ENCODE data around the gene SMG7.

The SMG7 gene

DNA sequence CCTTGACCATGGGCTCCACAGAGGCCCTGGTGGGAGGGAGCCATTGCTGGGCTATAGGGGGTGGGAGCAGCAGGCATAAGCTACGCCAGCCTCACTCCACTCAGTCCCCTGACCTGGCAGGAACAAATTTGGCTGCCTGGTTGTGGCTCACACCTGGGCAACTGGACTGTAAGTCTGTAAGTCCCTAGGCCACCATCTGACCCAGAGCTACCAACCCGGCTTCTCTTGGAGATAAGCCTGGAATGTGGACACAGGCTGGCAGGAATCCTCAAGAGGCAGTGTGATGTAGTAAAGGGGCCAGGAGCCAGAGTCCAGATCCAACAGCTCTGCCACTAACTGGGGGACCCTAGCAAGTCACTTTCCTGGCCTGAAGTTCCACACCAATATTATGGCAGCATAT lies 106.6 kb downstream of the SMG7 start:
- no peak for TF ChIP-seq Cebpa-rat (IDR thresholded peaks at IDR 0.05)
- peak overlapping the region; percentile 10 to 82 (median 51); a peak in 20 of 22 replicates for H3K9ac ChIP-seq
- peak overlapping the region in 1 of 10 experiments; percentile 20; a peak in 1 of 20 replicates for H3K4me3 ChIP-seq
- H3K27me3 ChIP-seq: no peaks in the 10 kb centered on the region
- peak overlapping the region; percentile 73 to 97 (median 91) for H3K4me2 ChIP-seq
- peak overlapping the region; percentile 26 to 96 (median 91); a peak in 20 of 22 replicates for H3K27ac ChIP-seq
- peaks cover 0 to 82% (median 35%) of the 10 kb centered on the region in 11 experiments; a peak in 15 of 22 replicates for H3K36me3 ChIP-seq
- peaks cover 0 to 48% (median 0%) of the 10 kb centered on the region in 11 experiments; a peak in 5 of 22 replicates for H4K20me1 ChIP-seq
- no peaks in the 10 kb centered on the region for H3K9me3 ChIP-seq (replicated peaks in 1 of 11)
- peaks cover 80 to 100% (median 90%) of the 10 kb centered on the region in 10 experiments for H3K4me1 ChIP-seq

DNA sequence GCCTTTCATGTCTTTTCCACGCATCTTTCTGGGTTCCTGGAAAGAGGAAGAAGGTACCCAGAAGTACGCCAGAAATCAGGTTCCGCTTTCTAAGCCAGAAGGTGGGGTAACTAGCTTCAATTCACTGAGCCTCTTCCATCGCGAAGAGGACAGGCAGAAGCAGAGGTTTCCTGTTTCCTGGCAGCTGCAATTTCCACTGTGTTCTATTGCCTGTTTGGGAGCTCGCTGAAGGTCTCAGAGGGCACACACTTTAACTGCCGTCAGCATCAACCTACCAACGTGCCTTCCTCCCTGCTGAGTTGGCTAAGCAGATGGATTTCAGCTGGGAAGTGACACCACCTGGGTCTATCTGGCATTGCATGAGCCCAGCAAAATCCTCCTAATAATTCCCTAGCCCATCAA lies 108.0 kb downstream of the SMG7 start:
- peak in 10 of 11 experiments; percentile 5 to 98 (median 74); a peak in 14 of 22 replicates for TF ChIP-seq Cebpa-rat (IDR thresholded peaks at IDR 0.05)
- Histone ChIP-seq H3K9ac (peak overlapping the region; percentile 69 to 82 (median 76); a peak in 21 of 22 replicates), H3K4me3 (peak overlapping the region in 3 of 10 experiments; percentile 4 to 42 (median 21); a peak in 2 of 20 replicates), H3K4me2 (peak overlapping the region; percentile 80 to 100 (median 94)), H3K27ac (peak overlapping the region; percentile 80 to 96 (median 91)), H4K20me1 (peaks cover 0 to 34% (median 0%) of the 10 kb centered on the region in 11 experiments; a peak in 5 of 22 replicates), H3K27me3 (no peaks in the 10 kb centered on the region), H3K9me3 (replicated peaks in 1 of 11) (no peaks in the 10 kb centered on the region), H3K36me3 (peaks cover 0 to 82% (median 24%) of the 10 kb centered on the region in 11 experiments; a peak in 15 of 22 replicates), H3K4me1 (peaks cover 93 to 100% (median 97%) of the 10 kb centered on the region in 10 experiments)

DNA sequence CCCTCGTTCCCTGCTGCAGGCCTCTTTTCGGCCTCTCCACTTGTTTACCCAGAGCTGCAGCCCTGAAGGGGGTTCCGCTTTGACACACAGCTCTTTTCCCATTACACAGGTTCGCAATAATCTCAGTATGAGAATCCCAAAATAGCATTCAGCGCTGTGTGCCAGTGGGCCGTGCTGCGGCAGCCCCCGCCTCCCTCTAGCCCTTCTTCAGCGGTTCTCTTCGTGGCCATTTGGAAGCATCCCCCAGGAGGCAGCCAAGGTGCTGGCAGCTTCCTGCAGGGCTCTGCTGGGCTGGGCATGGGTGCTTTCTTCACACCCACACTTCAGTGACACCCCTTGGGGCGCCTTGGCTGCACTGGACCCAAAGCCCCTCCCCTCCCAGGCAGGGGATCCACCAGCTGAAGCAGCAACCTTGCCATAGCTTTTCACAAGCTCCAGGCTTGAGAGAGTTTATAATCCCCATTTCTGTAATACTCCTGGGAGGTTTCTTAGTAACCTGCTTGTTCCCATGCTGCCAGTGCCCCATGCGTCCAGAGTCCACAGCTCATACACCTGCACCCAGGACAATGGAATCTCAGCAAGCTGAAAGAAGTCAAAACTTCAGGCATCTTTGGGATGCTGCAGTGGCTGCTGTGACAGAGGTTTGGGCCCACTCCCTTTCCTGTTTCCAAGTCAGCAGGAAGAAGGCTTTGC lies 109.9 kb downstream of the SMG7 start:
- peaks cover 0 to 82% (median 24%) of the 10 kb centered on the region in 11 experiments; a peak in 15 of 22 replicates for H3K36me3 ChIP-seq
- peak overlapping the region; percentile 69 to 82 (median 76) for H3K9ac ChIP-seq
- peaks cover 0 to 23% (median 0%) of the 10 kb centered on the region in 11 experiments; a peak in 4 of 22 replicates for H4K20me1 ChIP-seq
- peak overlapping the region; percentile 66 to 100 (median 90) for H3K4me2 ChIP-seq
- H3K27ac ChIP-seq: peak overlapping the region; percentile 80 to 96 (median 91)
- no peak for TF ChIP-seq Cebpa-rat (IDR thresholded peaks at IDR 0.05)
- no peaks in the 10 kb centered on the region for H3K27me3 ChIP-seq
- H3K4me3 ChIP-seq: peak overlapping the region in 7 of 10 experiments; percentile 4 to 42 (median 23); a peak in 7 of 20 replicates
- H3K4me1 ChIP-seq: peaks cover 74 to 100% (median 93%) of the 10 kb centered on the region in 10 experiments
- peaks cover 0 to 7% (median 0%) of the 10 kb centered on the region in 11 experiments; a peak in 1 of 22 replicates for H3K9me3 ChIP-seq (replicated peaks in 1 of 11)

DNA sequence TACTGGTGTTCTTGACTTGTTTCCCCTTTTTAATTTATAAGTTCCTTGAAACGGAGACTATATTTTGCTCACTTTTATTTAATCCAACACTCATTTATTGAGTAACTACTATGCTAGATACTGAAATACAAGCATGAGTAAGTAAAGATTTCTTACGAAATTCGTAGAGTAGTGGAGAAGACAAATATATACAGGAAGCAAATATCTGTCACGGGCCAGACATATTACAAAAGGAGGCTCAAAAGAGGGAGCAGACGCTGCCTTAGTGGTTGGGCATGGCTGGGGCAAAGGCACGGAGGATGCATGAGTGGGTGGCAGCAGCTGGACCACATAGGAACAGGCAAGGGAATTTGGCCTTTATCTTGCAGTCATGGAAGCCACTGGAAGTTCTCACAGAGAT lies 111.2 kb downstream of the SMG7 start:
- Histone ChIP-seq H4K20me1 (peaks cover 0 to 11% (median 0%) of the 10 kb centered on the region in 11 experiments; a peak in 3 of 22 replicates), H3K9ac (peak overlapping the region; percentile 69 to 82 (median 76); a peak in 20 of 22 replicates), H3K27me3 (no peaks in the 10 kb centered on the region), H3K4me2 (peak overlapping the region; percentile 66 to 100 (median 90)), H3K27ac (peak overlapping the region; percentile 80 to 96 (median 91); a peak in 21 of 22 replicates), H3K9me3 (replicated peaks in 1 of 11) (peaks cover 0 to 7% (median 0%) of the 10 kb centered on the region in 11 experiments; a peak in 1 of 22 replicates), H3K4me3 (peak overlapping the region in 7 of 10 experiments; percentile 6 to 45 (median 17); a peak in 8 of 20 replicates), H3K36me3 (peaks cover 0 to 73% (median 23%) of the 10 kb centered on the region in 11 experiments; a peak in 15 of 22 replicates), H3K4me1 (peaks cover 61 to 98% (median 89%) of the 10 kb centered on the region in 10 experiments)
- TF ChIP-seq Cebpa-rat (IDR thresholded peaks at IDR 0.05): peak in 3 of 11 experiments; percentile 20 to 70 (median 31); a peak in 3 of 22 replicates

DNA sequence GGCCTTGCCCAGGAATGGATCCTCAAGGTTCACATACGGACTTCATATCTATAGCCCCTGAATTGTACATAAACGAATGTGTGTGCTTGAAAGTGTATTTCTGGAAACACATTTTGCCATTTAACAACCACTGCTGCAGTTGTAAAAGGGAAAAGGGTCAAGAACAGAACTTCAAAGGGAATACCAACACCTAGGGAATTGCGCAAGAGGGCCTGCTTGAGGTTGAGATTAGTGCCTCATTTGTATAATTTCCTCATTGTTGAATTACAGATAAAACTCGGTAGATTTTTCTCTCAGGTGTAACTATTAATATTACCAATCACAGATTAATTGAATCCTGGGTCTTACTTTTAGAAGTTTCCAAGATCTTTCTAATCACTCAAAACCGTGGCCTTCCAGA lies 111.8 kb downstream of the SMG7 start:
- H3K27ac ChIP-seq: peak overlapping the region; percentile 80 to 96 (median 91); a peak in 21 of 22 replicates
- peak overlapping the region in 7 of 10 experiments; percentile 6 to 45 (median 17); a peak in 8 of 20 replicates for H3K4me3 ChIP-seq
- H3K4me1 ChIP-seq: peaks cover 61 to 98% (median 84%) of the 10 kb centered on the region in 10 experiments
- peaks cover 0 to 4% (median 0%) of the 10 kb centered on the region in 11 experiments; a peak in 3 of 22 replicates for H4K20me1 ChIP-seq
- peaks cover 0 to 9% (median 0%) of the 10 kb centered on the region in 11 experiments; a peak in 5 of 22 replicates for H3K9me3 ChIP-seq (replicated peaks in 1 of 11)
- peaks cover 0 to 66% (median 23%) of the 10 kb centered on the region in 11 experiments; a peak in 15 of 22 replicates for H3K36me3 ChIP-seq
- peak overlapping the region; percentile 66 to 100 (median 90) for H3K4me2 ChIP-seq
- peak overlapping the region; percentile 39 to 82 (median 71); a peak in 19 of 22 replicates for H3K9ac ChIP-seq
- TF ChIP-seq Cebpa-rat (IDR thresholded peaks at IDR 0.05): peak in 8 of 11 experiments; percentile 28 to 82 (median 73); a peak in 10 of 22 replicates
- no peaks in the 10 kb centered on the region for H3K27me3 ChIP-seq

DNA sequence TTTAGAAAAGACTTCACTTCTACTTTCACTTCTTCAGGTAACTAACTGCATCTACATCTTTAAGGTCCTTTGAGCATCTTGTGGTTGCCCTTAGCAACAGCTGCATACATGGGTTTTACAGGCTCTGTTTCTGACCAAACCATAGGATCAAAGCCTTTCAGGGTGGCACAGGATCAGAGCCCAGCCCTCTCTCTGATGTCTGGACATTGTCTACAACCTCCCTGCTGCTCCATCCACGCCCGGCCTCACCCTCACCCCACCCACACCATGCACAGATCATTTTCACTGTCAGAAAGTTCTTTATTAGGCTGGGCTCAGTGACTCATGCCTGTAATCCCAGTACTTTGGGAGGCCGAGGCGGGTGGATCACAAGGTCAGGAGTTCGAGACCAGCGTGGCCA lies 112.7 kb downstream of the SMG7 start:
- peaks cover 61 to 98% (median 76%) of the 10 kb centered on the region in 10 experiments for H3K4me1 ChIP-seq
- H3K4me3 ChIP-seq: peak overlapping the region in 3 of 10 experiments; percentile 9 to 45 (median 21); a peak in 2 of 20 replicates
- TF ChIP-seq Cebpa-rat (IDR thresholded peaks at IDR 0.05): no peak
- peak overlapping the region in 2 of 11 experiments; percentile 16 to 67; a peak in 4 of 22 replicates for H3K9ac ChIP-seq
- H3K27me3 ChIP-seq: no peaks in the 10 kb centered on the region
- peaks cover 0 to 65% (median 23%) of the 10 kb centered on the region in 11 experiments; a peak in 15 of 22 replicates for H3K36me3 ChIP-seq
- H3K27ac ChIP-seq: peak overlapping the region; percentile 80 to 96 (median 91); a peak in 21 of 22 replicates
- peaks cover 0 to 15% (median 0%) of the 10 kb centered on the region in 11 experiments; a peak in 5 of 22 replicates for H3K9me3 ChIP-seq (replicated peaks in 1 of 11)
- peak overlapping the region in 9 of 11 experiments; percentile 80 to 100 (median 91); a peak in 18 of 22 replicates for H3K4me2 ChIP-seq
- H4K20me1 ChIP-seq: peaks cover 0 to 4% (median 0%) of the 10 kb centered on the region in 11 experiments; a peak in 3 of 22 replicates

DNA sequence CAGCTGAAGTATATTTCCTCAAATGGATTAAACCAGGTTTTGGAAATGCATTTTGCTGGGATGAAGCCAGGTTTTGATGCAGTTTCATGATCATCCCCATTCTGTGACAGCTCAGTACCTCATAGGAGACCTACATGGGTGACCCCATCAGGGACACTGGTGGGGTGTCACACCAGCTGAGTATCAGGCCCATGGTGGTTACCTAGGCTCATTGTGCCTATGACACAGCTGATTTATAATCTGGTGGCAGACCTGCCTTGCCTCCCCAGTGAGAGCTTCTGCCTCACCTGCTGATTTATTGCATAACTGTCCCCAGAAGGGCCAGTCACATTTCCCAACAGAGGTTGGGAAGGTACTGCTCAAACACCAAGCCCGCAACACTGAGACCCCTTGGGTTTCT lies 114.2 kb downstream of the SMG7 start:
- Histone ChIP-seq H3K9ac (peak overlapping the region in 4 of 11 experiments; percentile 3 to 87 (median 54); a peak in 4 of 22 replicates), H3K4me1 (peaks cover 63 to 96% (median 71%) of the 10 kb centered on the region in 10 experiments), H3K9me3 (replicated peaks in 1 of 11) (peaks cover 0 to 15% (median 0%) of the 10 kb centered on the region in 11 experiments; a peak in 5 of 22 replicates), H3K4me3 (peak overlapping the region in 4 of 10 experiments; percentile 70 to 80 (median 78); a peak in 8 of 20 replicates), H3K4me2 (peak overlapping the region in 8 of 11 experiments; percentile 1 to 100 (median 84); a peak in 15 of 22 replicates), H3K27ac (peak overlapping the region in 8 of 11 experiments; percentile 6 to 46 (median 33); a peak in 8 of 22 replicates), H3K36me3 (peaks cover 0 to 58% (median 23%) of the 10 kb centered on the region in 11 experiments; a peak in 15 of 22 replicates), H4K20me1 (peaks cover 0 to 4% (median 0%) of the 10 kb centered on the region in 11 experiments; a peak in 3 of 22 replicates), H3K27me3 (no peaks in the 10 kb centered on the region)
- TF ChIP-seq Cebpa-rat (IDR thresholded peaks at IDR 0.05): no peak

DNA sequence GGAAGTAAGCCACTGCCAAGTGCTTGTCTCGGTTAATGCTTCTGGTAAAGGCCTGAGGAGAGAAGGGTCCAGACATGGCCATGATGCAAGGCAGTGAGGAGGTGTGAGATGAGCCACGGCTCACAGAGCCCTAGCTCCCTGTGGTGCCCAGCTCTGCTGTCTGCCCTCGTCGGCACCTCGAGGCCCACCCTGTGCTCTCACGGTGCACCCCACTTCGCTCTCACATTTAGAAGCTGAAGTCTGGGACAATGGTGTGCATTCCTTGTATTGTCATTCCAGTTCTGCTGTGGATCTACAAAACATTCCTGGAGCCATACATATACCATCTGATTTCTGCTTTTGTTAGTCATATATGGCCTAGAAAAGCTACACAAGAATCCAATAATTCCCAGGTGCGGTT lies 114.6 kb downstream of the SMG7 start:
- peaks cover 0 to 15% (median 0%) of the 10 kb centered on the region in 11 experiments; a peak in 5 of 22 replicates for H3K9me3 ChIP-seq (replicated peaks in 1 of 11)
- H3K4me1 ChIP-seq: peaks cover 63 to 96% (median 71%) of the 10 kb centered on the region in 10 experiments
- peak overlapping the region in 8 of 11 experiments; percentile 6 to 46 (median 26); a peak in 9 of 22 replicates for H3K27ac ChIP-seq
- H3K9ac ChIP-seq: peak overlapping the region in 4 of 11 experiments; percentile 3 to 87 (median 54); a peak in 5 of 22 replicates
- peak overlapping the region in 5 of 10 experiments; percentile 66 to 80 (median 78); a peak in 9 of 20 replicates for H3K4me3 ChIP-seq
- H4K20me1 ChIP-seq: peaks cover 0 to 4% (median 0%) of the 10 kb centered on the region in 11 experiments; a peak in 3 of 22 replicates
- no peak for TF ChIP-seq Cebpa-rat (IDR thresholded peaks at IDR 0.05)
- peak overlapping the region in 8 of 11 experiments; percentile 1 to 100 (median 84); a peak in 15 of 22 replicates for H3K4me2 ChIP-seq
- peaks cover 0 to 53% (median 23%) of the 10 kb centered on the region in 11 experiments; a peak in 15 of 22 replicates for H3K36me3 ChIP-seq
- no peaks in the 10 kb centered on the region for H3K27me3 ChIP-seq

All from BLaER1 treated with 17β-estradiol and CSF1 and Interleukin-3, amounts not matched to agents 10 nM and 100 nM (cell line).